ENCODE results near the gene FYB1. TPM values are rescaled to one million over a fixed set of nuclear protein-coding genes. Genes with fewer than 3 reads are reported as not detected.

FYB1 gene
- total and polyA plus RNA-seq, 2 of the 8 experiments (the other 6 are each of a cell fraction or from before 2014, with no cell fraction given) = not detected

GRCh38 chr5:39203951-39204350, 15.4 kb downstream of the FYB1 start:
- H3K79me2 ChIP-seq (ENCODE audit: control insufficient read depth in 1 of 2, insufficient read depth in 2 of 2, low read length in 2 of 2) = no peaks in the 10 kb centered on the region
- no peak overlapping the region for H4K91ac ChIP-seq (replicated peaks; ENCODE audit: insufficient read length, low read length)
- H2AFZ ChIP-seq (ENCODE audit: low read length) = no peak overlapping the region
- no peaks in the 10 kb centered on the region for H3K27me3 ChIP-seq (replicated peaks in 1 of 4; ENCODE audit: control insufficient read depth in 3 of 4, extremely low read depth in 1 of 4, insufficient read depth in 3 of 4, low read length in 3 of 4)
- H4K20me1 ChIP-seq (replicated peaks in 1 of 2; ENCODE audit: control insufficient read depth in 1 of 2, insufficient read depth in 2 of 2, low read length in 2 of 2) = no peaks in the 10 kb centered on the region
- no peaks in the 10 kb centered on the region for H3K36me3 ChIP-seq (ENCODE audit: control insufficient read depth in 2 of 4, insufficient read depth in 4 of 4, low read length in 3 of 4)
- no peak overlapping the region for H3K9ac ChIP-seq (replicated peaks in 1 of 4; ENCODE audit: extremely low read depth in 1 of 4, low read depth in 3 of 4, low read length in 3 of 4)
- no peak for DNase-seq (ENCODE audit: low read depth in 1 of 2, low spot score in 2 of 2)
- no peak overlapping the region for H3K27ac ChIP-seq (ENCODE audit: low read depth, low read length)
- H3K18ac ChIP-seq (ENCODE audit: extremely low read depth, low read length) = no peak overlapping the region
- H4K5ac ChIP-seq (ENCODE audit: insufficient read length, low read depth, low read length) = no peak overlapping the region
- H2AK5ac ChIP-seq (ENCODE audit: low read depth, low read length) = no peak overlapping the region
- no peak overlapping the region for H3K23ac ChIP-seq (ENCODE audit: insufficient read length)
- no peak overlapping the region for H3K56ac ChIP-seq (replicated peaks; ENCODE audit: insufficient read length, low read depth, low read length)
- no peaks in the 10 kb centered on the region for H3K4me1 ChIP-seq (replicated peaks in 1 of 4; ENCODE audit: control insufficient read depth in 3 of 4, insufficient read depth in 4 of 4, low read length in 3 of 4)
- H3K23me2 ChIP-seq (ENCODE audit: low read depth, low read length) = no peaks in the 10 kb centered on the region
- ChIA-PET CTCF (ENCODE audit: partially characterized antibody) (interaction anchor here (7.4 kb wide), 1 partner anchor 14 kb away, joined by 44 read pairs; the partner anchor contains the start of gene FYB1), POLR2A (ENCODE audit: partially characterized antibody) (no interaction called here)
- H2BK12ac ChIP-seq (ENCODE audit: low read depth, low read length) = no peak overlapping the region
- H2BK20ac ChIP-seq (ENCODE audit: low read length) = no peak overlapping the region
- no peak overlapping the region for H3K4me3 ChIP-seq (ENCODE audit: extremely low read depth in 1 of 4, insufficient read depth in 2 of 4, low read depth in 3 of 4, low read length in 4 of 4)
- H4K8ac ChIP-seq (ENCODE audit: extremely low read depth, insufficient read depth, low read length) = no peak overlapping the region
- H3K4me2 ChIP-seq (ENCODE audit: insufficient read depth in 1 of 2, low read depth in 2 of 2, low read length in 2 of 2) = no peak overlapping the region
- no peak overlapping the region for H3K14ac ChIP-seq (ENCODE audit: insufficient read length)
- H3K4ac ChIP-seq (replicated peaks; ENCODE audit: insufficient read length, low read depth, low read length) = no peak overlapping the region
- FAIRE-seq = no peak
- no peak overlapping the region for H2BK5ac ChIP-seq (ENCODE audit: low read depth, low read length)
- no peaks in the 10 kb centered on the region for H3K79me1 ChIP-seq (ENCODE audit: low read depth, low read length)
- no peak overlapping the region for H2BK15ac ChIP-seq (ENCODE audit: low read length)
- no peak for TF ChIP-seq ATF3 (IDR thresholded peaks at IDR 0.05; ENCODE audit: insufficient read depth, low read depth, low read length)
- no peak for TF ChIP-seq NANOG (IDR thresholded peaks at IDR 0.05; ENCODE audit: insufficient read depth, low read depth, low read length, poor library complexity, severe bottlenecking)
- no peak for TF ChIP-seq GABPA (IDR thresholded peaks at IDR 0.05; ENCODE audit: borderline replicate concordance, insufficient read depth, low read length)
- no peak for TF ChIP-seq POU5F1 (IDR thresholded peaks at IDR 0.05; ENCODE audit: low read depth, low read length)
- TF ChIP-seq RFX5 (IDR thresholded peaks at IDR 0.05; ENCODE audit: borderline replicate concordance, low read depth, low read length) = no peak
- no peak for TF ChIP-seq HDAC2 (IDR thresholded peaks at IDR 0.05; ENCODE audit: borderline replicate concordance in 1 of 2, low read depth in 2 of 2, low read length in 2 of 2)
- TF ChIP-seq EGR1 (IDR thresholded peaks at IDR 0.05; ENCODE audit: borderline replicate concordance, low read depth, low read length) = no peak
- no peak for TF ChIP-seq FOSL1 (IDR thresholded peaks at IDR 0.05; ENCODE audit: insufficient read depth, low read depth, low read length)
- TF ChIP-seq SRF (IDR thresholded peaks at IDR 0.05; ENCODE audit: low read depth, low read length) = no peak
- no peak for TF ChIP-seq NRF1 (IDR thresholded peaks at IDR 0.05; ENCODE audit: low read depth, low read length)
- TF ChIP-seq CEBPB (IDR thresholded peaks at IDR 0.05; ENCODE audit: low read depth, low read length) = no peak
- no peaks in the 10 kb centered on the region for H3K9me3 ChIP-seq (ENCODE audit: insufficient read depth in 2 of 2, low read depth in 1 of 2, low read length in 1 of 2)
- 83% methylated on average over 1 of the region's 1 CpG; no CpG with 5 or more reads in 1 of the 2 experiments for WGBS, 2 experiments (ENCODE audit: extremely low coverage in 1 of 2, insufficient coverage in 1 of 2, insufficient read length in 1 of 2, insufficient replicate concordance in 2 of 2, low coverage in 1 of 2, low lambda C conversion rate in 2 of 2, missing lambda C conversion rate in 1 of 2)
- H2BK120ac ChIP-seq (replicated peaks; ENCODE audit: low read depth, low read length) = no peak overlapping the region

Measured in H1 (cell line).